Measurements from ENCODE around the gene HDAC4.

- TF ChIP-seq CTCF (IDR thresholded peaks at IDR 0.05; ENCODE audit: insufficient read depth, low read length) (no peak), POLR2AphosphoS5 (IDR thresholded peaks at IDR 0.05; ENCODE audit: low read depth) (no peak), SPI1 (IDR thresholded peaks at IDR 0.05; ENCODE audit: borderline replicate concordance, low read depth) (no peak), REST (IDR thresholded peaks at IDR 0.05; ENCODE audit: insufficient replicate concordance, low read depth) (no peak), GABPA (IDR thresholded peaks at IDR 0.05; ENCODE audit: low read depth) (no peak)
These were observed 17.6 kb downstream of the HDAC4 start for GRCh38 chr2:239383036-239383758.

Data from HL-60 (cell line).